Non-pigmented ciliary epithelial cell (primary cell): ENCODE data around the gene ZNF701.
"Not testable (repeated sequence)": the region's sequence is repeated elsewhere in the genome, so short reads cannot be mapped to it uniquely, and the experiment has no call there.

Source experiments
- DNase-seq: peaks from one replicate; pipeline ENCODE4 v3.0.0-alpha.2; 2010; ENCODE audit warnings: low read depth

ZNF701 gene

GRCh38 chr19:52570000-52570861 is at the start of gene ZNF701:
Gene ZNF701 (plus strand): TSS chr19:52570287. CDS start chr19:52574148, 3,861 bp downstream.
- DNase-seq = peak; percentile 62

- DNase-seq = no peak
Observed at GRCh38 chr19:52522551-52522950, 47.5 kb upstream of the ZNF701 start.

GRCh38 chr19:52524086-52524485 is 46.0 kb upstream of the ZNF701 start:
- DNase-seq = no peak

GRCh38 chr19:52527134-52527955 is 42.7 kb upstream of the ZNF701 start, which contains the start of gene ZNF808:
Gene ZNF808 (plus strand): TSS chr19:52527668. CDS start chr19:52543285, 15,617 bp downstream.
- DNase-seq = peak; percentile 74

GRCh38 chr19:52527956-52528351 is 42.1 kb upstream of the ZNF701 start:
- no peak for DNase-seq

- DNase-seq = no peak
Observed at GRCh38 chr19:52532480-52532879, 37.6 kb upstream of the ZNF701 start.

- no peak for DNase-seq
Observed at GRCh38 chr19:52533901-52534300, 36.2 kb upstream of the ZNF701 start.

- not testable (repeated sequence) for DNase-seq
Observed at GRCh38 chr19:52535385-52535770, 34.7 kb upstream of the ZNF701 start.

GRCh38 chr19:52535771-52536447 is 34.2 kb upstream of the ZNF701 start:
- DNase-seq = no peak

GRCh38 chr19:52536448-52536800 is 33.7 kb upstream of the ZNF701 start:
- DNase-seq = no peak

- not testable (repeated sequence) for DNase-seq
Observed at GRCh38 chr19:52538815-52539214, 31.3 kb upstream of the ZNF701 start.

- DNase-seq = not testable (repeated sequence)
Observed at GRCh38 chr19:52541176-52541575, 28.9 kb upstream of the ZNF701 start.

GRCh38 chr19:52541608-52542007 is 28.5 kb upstream of the ZNF701 start:
- no peak for DNase-seq

GRCh38 chr19:52542541-52542940 is 27.5 kb upstream of the ZNF701 start:
- not testable (repeated sequence) for DNase-seq

- DNase-seq = no peak
Observed at GRCh38 chr19:52542984-52543664, 27.0 kb upstream of the ZNF701 start.

- no peak for DNase-seq
Observed at GRCh38 chr19:52554216-52554971, 15.7 kb upstream of the ZNF701 start.

- no peak for DNase-seq
Observed at GRCh38 chr19:52557231-52557995, 12.7 kb upstream of the ZNF701 start.

- DNase-seq = not testable (repeated sequence)
Observed at GRCh38 chr19:52558732-52559445, 11.2 kb upstream of the ZNF701 start.

- DNase-seq = not testable (repeated sequence)
Observed at GRCh38 chr19:52561611-52562010, 8.5 kb upstream of the ZNF701 start.

GRCh38 chr19:52566121-52566520 is 4.0 kb upstream of the ZNF701 start:
- DNase-seq = no peak
